B cell (primary cell): ENCODE results near the gene SGSM1.

Experiments
- CTCF ChIP-seq: fragments of 200-600 bp; IDR thresholded peaks from one replicate; pipeline ENCODE4 v1.8.0; 2022; ENCODE audit warnings: antibody characterized with exemption, mild to moderate bottlenecking
- EZH2 ChIP-seq: IDR thresholded peaks from 2 replicates; pipeline ENCODE4 v1.6.1; 2012; ENCODE audit warnings: borderline replicate concordance, low read depth, mild to moderate bottlenecking, moderate library complexity, low read length; ENCODE audit not compliant: insufficient read depth, poor library complexity, severe bottlenecking

DNA sequence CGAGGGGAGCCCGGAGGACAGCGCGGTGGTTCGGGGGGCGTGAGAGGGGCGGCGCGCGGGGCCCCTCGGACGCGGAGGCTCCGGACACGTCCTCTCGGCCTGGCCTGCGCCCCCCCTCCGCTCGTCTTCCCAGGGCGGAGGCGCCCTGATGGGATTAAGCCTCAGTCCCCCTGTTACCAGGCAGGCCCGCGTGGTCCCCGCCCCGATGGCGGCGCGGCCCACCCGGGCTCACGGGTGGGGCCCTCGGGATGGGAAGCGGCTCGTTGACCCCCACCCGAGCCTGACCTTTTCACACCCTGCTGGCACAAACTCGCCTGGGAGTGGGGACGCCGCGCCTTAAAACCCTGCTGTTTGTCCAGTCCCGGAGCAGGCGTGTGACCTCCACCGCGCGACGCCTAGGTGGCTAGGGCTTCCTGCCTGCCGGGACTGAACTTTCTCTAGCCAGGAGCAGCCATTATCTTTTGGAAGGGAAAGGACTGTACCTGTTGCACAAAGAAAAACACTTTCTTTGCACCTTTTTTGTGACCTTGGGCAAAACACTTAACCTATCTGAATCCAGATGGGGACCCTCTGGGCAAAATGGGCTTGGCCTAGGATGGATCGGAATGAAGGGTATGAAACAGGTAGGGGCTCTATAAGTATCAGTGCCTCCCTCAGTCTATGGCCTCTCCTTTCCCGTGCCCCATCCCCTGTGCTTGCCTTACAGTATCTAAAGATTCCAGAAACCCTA lies 147.5 kb downstream of the SGSM1 start:
- no peak for TF ChIP-seq CTCF
- TF ChIP-seq EZH2 = no peak
